Osteoblast (primary cell): Measurements from ENCODE around the gene TOM1L2. TPM values are rescaled to one million over a fixed set of nuclear protein-coding genes. Genes with fewer than 3 reads are reported as not detected.

Experiments
- DNase-seq: peaks from one replicate; pipeline ENCODE4 v3.0.0; 2011; ENCODE audit warnings: low spot score, mixed read lengths; ENCODE audit not compliant: insufficient read length; ENCODE audit errors: missing footprints
- H2AFZ ChIP-seq: 2 replicates; pipeline ENCODE4 v1.6.0; 2011; ENCODE audit warnings: mild to moderate bottlenecking, low read length
- H3K27ac ChIP-seq: 2 replicates; pipeline ENCODE4 v1.5.1; 2011; ENCODE audit warnings: mild to moderate bottlenecking, low read depth, low read length, moderate library complexity
- H3K27me3 ChIP-seq: 2 replicates; pipeline ENCODE4 v1.6.0; 2012; ENCODE audit warnings: mild to moderate bottlenecking, control low read depth, inconsistent platforms, low read length, moderate library complexity; ENCODE audit not compliant: insufficient read depth
- H3K36me3 ChIP-seq: 2 replicates; pipeline ENCODE4 v1.5.1; 2011; ENCODE audit warnings: mild to moderate bottlenecking, low read length, control low read depth, moderate library complexity; ENCODE audit not compliant: insufficient read depth
- H3K4me1 ChIP-seq: 2 replicates; pipeline ENCODE4 v1.5.1; 2011; ENCODE audit warnings: mild to moderate bottlenecking, low read length, control low read depth, moderate library complexity; ENCODE audit not compliant: insufficient read depth
- H3K4me2 ChIP-seq: 2 replicates; pipeline ENCODE4 v1.6.0; 2011; ENCODE audit warnings: mild to moderate bottlenecking, low read length; ENCODE audit not compliant: insufficient read depth
- H3K4me3 ChIP-seq: fragments of 200-600 bp; sonication (generic); 3 replicates; pipeline ENCODE4 v1.5.1; 2012; ENCODE audit warnings: mild to moderate bottlenecking, low read length, inconsistent platforms; ENCODE audit not compliant: insufficient read depth
- H3K79me2 ChIP-seq: 2 replicates; pipeline ENCODE4 v1.6.0; 2012; ENCODE audit warnings: mild to moderate bottlenecking, low read length, control low read depth, inconsistent platforms; ENCODE audit not compliant: insufficient read depth
- H3K9me3 ChIP-seq: 2 replicates; pipeline ENCODE4 v1.5.1; 2011; ENCODE audit warnings: low read depth, low read length, control low read depth
- H4K20me1 ChIP-seq: 2 replicates; pipeline ENCODE4 v1.6.0; 2012; ENCODE audit warnings: mild to moderate bottlenecking, low read length, control low read depth; ENCODE audit not compliant: insufficient read depth
- total RNA-seq: library from RNA; depleted of rRNA; stranded (reverse); fragments of >200 nt; gene quantifications from 2 replicates; pipeline ENCODE4 v1.2.3, GENCODE V29; 2012
- TF ChIP-seq, protein P1 (sequence below): IDR thresholded peaks from 2 replicates; pipeline ENCODE4 v1.5.1; 2011; ENCODE audit warnings: mild to moderate bottlenecking, low read depth, low read length, moderate library complexity; ENCODE audit errors: extremely low read depth

The TOM1L2 gene
- total RNA-seq, 1 donor, result 38.7 TPM

DNA sequence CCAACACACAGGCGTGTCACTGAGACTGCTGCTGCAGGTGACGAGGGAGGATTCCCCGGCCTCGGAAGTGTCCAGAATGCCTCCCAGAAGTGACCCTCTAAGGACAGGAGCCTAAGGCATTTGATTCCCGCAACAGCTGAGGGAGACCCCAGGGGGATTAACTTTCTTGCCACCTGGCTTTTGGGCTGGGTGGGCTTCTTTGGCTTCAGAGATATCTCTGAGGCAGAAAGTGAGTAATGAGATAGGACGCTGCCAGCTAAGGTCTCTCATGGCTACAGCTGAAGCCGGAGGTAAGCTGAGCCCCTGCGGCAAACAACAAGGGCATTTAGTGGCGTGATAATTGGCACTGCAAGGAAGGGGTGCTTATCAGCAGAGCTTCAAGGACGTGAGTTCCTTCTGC is 17.4 kb upstream of the TOM1L2 start:
- Histone ChIP-seq H3K9me3 (no peaks in the 10 kb centered on the region), H3K36me3 (no peaks in the 10 kb centered on the region), H3K4me3 (no peak overlapping the region), H3K79me2 (no peaks in the 10 kb centered on the region), H4K20me1 (no peaks in the 10 kb centered on the region), H3K4me2 (no peak overlapping the region), H3K27me3 (no peaks in the 10 kb centered on the region), H3K27ac (no peak overlapping the region), H2AFZ (no peak overlapping the region), H3K4me1 (peaks cover 10% of the 10 kb centered on the region)
- TF ChIP-seq, protein P1, sequence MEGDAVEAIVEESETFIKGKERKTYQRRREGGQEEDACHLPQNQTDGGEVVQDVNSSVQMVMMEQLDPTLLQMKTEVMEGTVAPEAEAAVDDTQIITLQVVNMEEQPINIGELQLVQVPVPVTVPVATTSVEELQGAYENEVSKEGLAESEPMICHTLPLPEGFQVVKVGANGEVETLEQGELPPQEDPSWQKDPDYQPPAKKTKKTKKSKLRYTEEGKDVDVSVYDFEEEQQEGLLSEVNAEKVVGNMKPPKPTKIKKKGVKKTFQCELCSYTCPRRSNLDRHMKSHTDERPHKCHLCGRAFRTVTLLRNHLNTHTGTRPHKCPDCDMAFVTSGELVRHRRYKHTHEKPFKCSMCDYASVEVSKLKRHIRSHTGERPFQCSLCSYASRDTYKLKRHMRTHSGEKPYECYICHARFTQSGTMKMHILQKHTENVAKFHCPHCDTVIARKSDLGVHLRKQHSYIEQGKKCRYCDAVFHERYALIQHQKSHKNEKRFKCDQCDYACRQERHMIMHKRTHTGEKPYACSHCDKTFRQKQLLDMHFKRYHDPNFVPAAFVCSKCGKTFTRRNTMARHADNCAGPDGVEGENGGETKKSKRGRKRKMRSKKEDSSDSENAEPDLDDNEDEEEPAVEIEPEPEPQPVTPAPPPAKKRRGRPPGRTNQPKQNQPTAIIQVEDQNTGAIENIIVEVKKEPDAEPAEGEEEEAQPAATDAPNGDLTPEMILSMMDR, result no peak
- no peak for DNase-seq

DNA sequence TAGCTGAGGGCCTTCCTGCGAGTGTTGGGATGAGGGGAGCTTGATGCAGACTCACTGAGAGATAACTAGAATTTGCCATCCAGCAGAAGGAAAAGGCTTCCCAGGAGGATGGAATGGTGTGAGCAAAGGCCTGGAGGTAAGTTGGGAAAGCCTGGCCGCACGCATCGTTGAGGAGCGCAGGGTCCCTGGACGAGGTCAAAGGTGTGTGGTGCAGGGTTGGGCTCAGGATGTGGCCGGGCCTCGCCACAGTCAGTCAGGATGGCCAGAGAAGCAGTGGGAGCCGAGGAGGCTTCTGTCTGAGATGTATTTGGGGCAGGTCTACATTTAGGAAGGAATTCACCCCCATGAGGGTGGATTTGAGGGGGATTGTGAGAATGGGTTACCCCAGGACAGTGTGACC is 16.9 kb upstream of the TOM1L2 start:
- H3K79me2 ChIP-seq, result no peaks in the 10 kb centered on the region
- H4K20me1 ChIP-seq, result no peaks in the 10 kb centered on the region
- H3K36me3 ChIP-seq, result no peaks in the 10 kb centered on the region
- H2AFZ ChIP-seq, result no peak overlapping the region
- no peak for DNase-seq
- TF ChIP-seq, protein P1, result no peak
- H3K4me2 ChIP-seq, result no peak overlapping the region
- H3K27ac ChIP-seq, result no peak overlapping the region
- H3K9me3 ChIP-seq, result no peaks in the 10 kb centered on the region
- peaks cover 10% of the 10 kb centered on the region for H3K4me1 ChIP-seq
- H3K4me3 ChIP-seq, result no peak overlapping the region
- no peaks in the 10 kb centered on the region for H3K27me3 ChIP-seq

DNA sequence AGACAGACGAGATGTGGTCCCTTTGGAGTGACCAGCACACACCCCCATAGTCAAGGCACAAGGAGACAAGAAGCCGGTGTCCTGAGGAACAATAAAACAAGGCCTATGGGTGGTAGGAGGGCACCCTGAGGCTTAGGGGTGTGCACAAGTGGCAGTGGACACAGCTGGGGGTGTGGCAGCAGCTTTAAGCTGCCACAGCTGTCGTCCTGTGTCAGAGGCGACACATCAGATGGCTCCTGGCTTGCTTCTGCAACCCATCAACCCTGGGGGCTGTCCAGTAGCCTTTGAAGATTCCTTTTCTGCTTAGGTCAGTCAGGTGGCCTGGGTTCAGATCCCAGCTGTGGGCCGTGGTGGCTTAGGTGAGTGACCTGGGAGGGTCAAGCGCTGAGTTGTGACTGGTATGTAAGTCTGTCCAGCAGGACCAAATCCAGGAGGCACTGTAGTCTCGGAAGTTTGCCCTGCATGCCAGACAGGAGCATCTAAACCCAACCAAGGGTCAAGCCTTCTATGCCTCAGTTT is 16.3 kb upstream of the TOM1L2 start:
- no peaks in the 10 kb centered on the region for H3K36me3 ChIP-seq
- no peaks in the 10 kb centered on the region for H3K9me3 ChIP-seq
- H3K4me3 ChIP-seq, result no peak overlapping the region
- DNase-seq, result no peak
- peaks cover 10% of the 10 kb centered on the region for H3K4me1 ChIP-seq
- H2AFZ ChIP-seq, result no peak overlapping the region
- no peaks in the 10 kb centered on the region for H3K79me2 ChIP-seq
- no peaks in the 10 kb centered on the region for H4K20me1 ChIP-seq
- H3K4me2 ChIP-seq, result no peak overlapping the region
- TF ChIP-seq, protein P1, result no peak
- H3K27me3 ChIP-seq, result no peaks in the 10 kb centered on the region
- H3K27ac ChIP-seq, result no peak overlapping the region

DNA sequence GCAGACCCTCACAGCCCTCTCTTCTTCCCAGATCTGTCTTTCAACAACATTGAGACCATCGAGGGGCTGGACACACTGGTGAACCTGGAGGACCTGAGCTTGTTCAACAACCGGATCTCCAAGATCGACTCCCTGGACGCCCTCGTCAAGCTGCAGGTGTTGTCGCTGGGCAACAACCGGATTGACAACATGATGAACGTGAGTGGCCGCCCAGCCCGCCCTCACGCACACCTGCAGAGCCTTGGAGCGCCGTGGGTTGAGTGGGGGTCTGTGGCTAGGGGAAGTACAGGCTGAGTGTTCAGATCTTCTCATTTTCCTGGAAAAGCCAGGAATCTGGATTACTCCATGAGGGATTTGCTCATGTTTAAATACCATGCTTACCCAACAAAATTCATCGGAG is 15.7 kb upstream of the TOM1L2 start:
- Histone ChIP-seq H3K4me2 (no peak overlapping the region), H4K20me1 (no peaks in the 10 kb centered on the region), H3K79me2 (no peaks in the 10 kb centered on the region), H3K4me1 (peaks cover 10% of the 10 kb centered on the region), H3K27me3 (no peaks in the 10 kb centered on the region), H3K27ac (no peak overlapping the region), H3K4me3 (no peak overlapping the region), H2AFZ (no peak overlapping the region), H3K36me3 (no peaks in the 10 kb centered on the region), H3K9me3 (no peaks in the 10 kb centered on the region)
- TF ChIP-seq, protein P1, result no peak
- DNase-seq, result no peak
